CD14-positive monocyte (primary cell): ENCODE results near the gene LYRM4. TPM values are rescaled to one million over a fixed set of nuclear protein-coding genes. Genes with fewer than 3 reads are reported as not detected.

Source experiments
- DNase-seq, 3 donors: peaks; one replicate each; pipeline ENCODE4 v3.0.0-alpha.2; 2011 to 2022
- H2AFZ ChIP-seq: 2 replicates; pipeline ENCODE4 v1.6.0; 2012; ENCODE audit warnings: mild to moderate bottlenecking, low read depth, low read length, inconsistent platforms; ENCODE audit not compliant: insufficient read depth, poor library complexity, severe bottlenecking
- H3K27ac ChIP-seq, 2 donors: 1 replicate in 1 of 2; 2 replicates in 1 of 2; pipeline ENCODE4 v1.5.1; 2012 to 2013; ENCODE audit warnings: low read length in 2 of 2, control low read depth in 1 of 2, inconsistent platforms in 1 of 2, low read depth in 1 of 2, mild to moderate bottlenecking in 1 of 2
- H3K27me3 ChIP-seq, 2 donors: one replicate each; pipeline versions ENCODE4 v1.6.0 to v1.6.1; 2011 to 2013; ENCODE audit warnings: low read length in 2 of 2; ENCODE audit not compliant: control insufficient read depth in 2 of 2, insufficient read depth in 2 of 2
- H3K36me3 ChIP-seq, 2 donors: replicated peaks in 1 of 2; 1 replicate in 1 of 2; 2 replicates in 1 of 2; pipeline versions ENCODE4 v1.5.1 to v1.6.1; 2012 to 2013; ENCODE audit warnings: low read length in 2 of 2, control low read depth in 1 of 2, inconsistent platforms in 1 of 2, mild to moderate bottlenecking in 1 of 2; ENCODE audit not compliant: insufficient read depth in 2 of 2, control insufficient read depth in 1 of 2
- H3K4me1 ChIP-seq, 2 donors: 1 replicate in 1 of 2; 2 replicates in 1 of 2; pipeline versions ENCODE4 v1.5.1 to v1.6.1; 2012 to 2013; ENCODE audit warnings: low read length in 2 of 2, control low read depth in 1 of 2, inconsistent platforms in 1 of 2, mild to moderate bottlenecking in 1 of 2, moderate library complexity in 1 of 2; ENCODE audit not compliant: insufficient read depth in 2 of 2, control insufficient read depth in 1 of 2
- H3K4me2 ChIP-seq: replicated peaks from 2 replicates; pipeline ENCODE3; 2012; ENCODE audit warnings: low read length, moderate library complexity, mild to moderate bottlenecking; ENCODE audit not compliant: poor library complexity, severe bottlenecking; ENCODE audit errors: extremely low read depth
- H3K4me3 ChIP-seq, 3 experiments: fragments of 200-600 bp in 1 of 3; sonication (generic) in 1 of 3; replicated peaks in 1 of 3; 1 replicate in 2 of 3; 2 replicates in 1 of 3; pipeline ENCODE4 v1.5.1; 2011 to 2013; ENCODE audit warnings: low read length in 3 of 3, mild to moderate bottlenecking in 3 of 3, control low read depth in 2 of 3, low read depth in 2 of 3, inconsistent platforms in 1 of 3, moderate library complexity in 1 of 3
- H3K79me2 ChIP-seq: 2 replicates; pipeline ENCODE4 v1.6.0; 2012; ENCODE audit warnings: mild to moderate bottlenecking, control low read depth, inconsistent platforms, low read length, moderate library complexity; ENCODE audit not compliant: insufficient read depth
- H3K9ac ChIP-seq: 2 replicates; pipeline ENCODE4 v1.6.0; 2017; ENCODE audit warnings: low read length, mild to moderate bottlenecking; ENCODE audit not compliant: insufficient read depth, poor library complexity, severe bottlenecking
- H3K9me3 ChIP-seq, 2 donors: replicated peaks in 1 of 2; 1 replicate in 1 of 2; 2 replicates in 1 of 2; pipeline versions ENCODE4 v1.5.1 to v1.6.1; 2012 to 2013; ENCODE audit warnings: low read length in 2 of 2, control low read depth in 1 of 2; ENCODE audit not compliant: control insufficient read depth in 1 of 2, insufficient read depth in 1 of 2
- H4K20me1 ChIP-seq: 2 replicates; pipeline ENCODE4 v1.6.0; 2012; ENCODE audit warnings: mild to moderate bottlenecking, low read length, control low read depth, moderate library complexity; ENCODE audit not compliant: insufficient read depth
- H3K27ac Mint-ChIP-seq, 7 donors: one replicate each; pipeline ENCODE4 v1.8.0; 2020; ENCODE audit warnings: mild to moderate bottlenecking in 7 of 7, mixed read lengths in 7 of 7, moderate library complexity in 6 of 7, inconsistent platforms in 2 of 7
- H3K27me3 Mint-ChIP-seq, 3 donors: one replicate each; pipeline ENCODE4 v1.8.0; 2021 to 2022; ENCODE audit warnings: low read depth in 3 of 3, mild to moderate bottlenecking in 3 of 3, mixed read lengths in 3 of 3, moderate library complexity in 3 of 3, inconsistent platforms in 1 of 3
- H3K36me3 Mint-ChIP-seq, 2 donors: one replicate each; pipeline ENCODE4 v1.8.0; 2020; ENCODE audit warnings: mixed read lengths in 2 of 2, inconsistent platforms in 1 of 2, mild to moderate bottlenecking in 1 of 2
- H3K4me1 Mint-ChIP-seq: one replicate; pipeline ENCODE4 v1.8.0; 2020; ENCODE audit warnings: mild to moderate bottlenecking, mixed read lengths
- H3K4me3 Mint-ChIP-seq, 2 donors: one replicate each; pipeline ENCODE4 v1.8.0; 2020; ENCODE audit warnings: mild to moderate bottlenecking in 2 of 2, mixed read lengths in 2 of 2, moderate library complexity in 1 of 2
- H3K9me3 Mint-ChIP-seq, 7 donors: one replicate each; pipeline ENCODE4 v1.8.0; 2020 to 2022; ENCODE audit warnings: mixed read lengths in 7 of 7, mild to moderate bottlenecking in 6 of 7, moderate library complexity in 6 of 7, inconsistent platforms in 2 of 7
- CTCF ChIP-seq: fragments of 200-600 bp; IDR thresholded peaks from one replicate; pipeline ENCODE4 v1.8.0; 2022; ENCODE audit warnings: antibody characterized with exemption, mild to moderate bottlenecking
- WGBS: methylation state at CpG from one replicate; pipeline ENCODE4 v1.1.5; 2013; ENCODE audit warnings: missing lambda C conversion rate; ENCODE audit not compliant: insufficient coverage; 5-methylcytosine and 5-hydroxymethylcytosine counted together
- intact Hi-C, 2 donors: fragments of 100-400 bp; cut with micrococcal nuclease; formaldehyde crosslinking; loops; one replicate each; pipeline versions ENCODE4 v1.15.0 to v1.15.1; 2023
- polyA plus RNA-seq, 3 donors: library from polyadenylated mRNA; depleted of rRNA in 1 of 3; unstranded in 2 of 3; stranded (reverse) in 1 of 3; fragments of 300-500 nt in 2 of 3; fragments of >200 nt in 1 of 3; fragmentation: Illumina TruSeq in 2 of 3; gene quantifications; 1 replicate in 2 of 3; 2 replicates in 1 of 3; pipeline ENCODE4 v1.2.3, GENCODE V29; 2012 to 2021

LYRM4 gene
- polyA plus RNA-seq, 3 donors, result 13.7 to 19.6 (median 18.1) TPM

- H3K4me2 ChIP-seq, result no peak overlapping the region
- Mint-ChIP-seq H3K4me1 (peaks cover 1% of the 10 kb centered on the region), H3K4me3 (no peak overlapping the region), H3K27me3 (no peaks in the 10 kb centered on the region), H3K36me3 (no peaks in the 10 kb centered on the region), H3K27ac (no peak overlapping the region), H3K9me3 (no peaks in the 10 kb centered on the region)
- no peak overlapping the region for H2AFZ ChIP-seq
- no peak for TF ChIP-seq CTCF
- intact Hi-C loops, result no loop called here
- no peaks in the 10 kb centered on the region for H3K27me3 ChIP-seq
- WGBS, result 47% methylated on average over 5 of the region's 9 CpGs
- no peaks in the 10 kb centered on the region for H3K79me2 ChIP-seq
- H4K20me1 ChIP-seq, result no peaks in the 10 kb centered on the region
- no peaks in the 10 kb centered on the region for H3K9me3 ChIP-seq
- no peak overlapping the region for H3K4me3 ChIP-seq
- no peak for DNase-seq
- H3K9ac ChIP-seq, result no peak overlapping the region
- H3K27ac ChIP-seq, result no peak overlapping the region
- H3K36me3 ChIP-seq, result no peaks in the 10 kb centered on the region
- H3K4me1 ChIP-seq, result no peaks in the 10 kb centered on the region
These were observed 109.3 kb downstream of the LYRM4 start for GRCh38 chr6:5151360-5151954.

- no peaks in the 10 kb centered on the region for H3K9me3 Mint-ChIP-seq
- no peaks in the 10 kb centered on the region for H4K20me1 ChIP-seq
- DNase-seq, result no peak
- no peaks in the 10 kb centered on the region for H3K36me3 Mint-ChIP-seq
- no peak overlapping the region for H3K9ac ChIP-seq
- H3K36me3 ChIP-seq, result no peaks in the 10 kb centered on the region
- H2AFZ ChIP-seq, result no peak overlapping the region
- intact Hi-C loops, result no loop called here
- no peaks in the 10 kb centered on the region for H3K27me3 ChIP-seq
- no peaks in the 10 kb centered on the region for H3K27me3 Mint-ChIP-seq
- H3K9me3 ChIP-seq, result no peaks in the 10 kb centered on the region
- H3K27ac Mint-ChIP-seq, result no peak overlapping the region
- H3K4me3 ChIP-seq, result no peak overlapping the region
- no peak for TF ChIP-seq CTCF
- no peak overlapping the region for H3K4me3 Mint-ChIP-seq
- H3K79me2 ChIP-seq, result no peaks in the 10 kb centered on the region
- 100% methylated on average over 1 of the region's 3 CpGs for WGBS
- H3K27ac ChIP-seq, result no peak overlapping the region
- no peak overlapping the region for H3K4me2 ChIP-seq
- peaks cover 1% of the 10 kb centered on the region for H3K4me1 Mint-ChIP-seq
- no peaks in the 10 kb centered on the region for H3K4me1 ChIP-seq
These were observed 110.1 kb downstream of the LYRM4 start for GRCh38 chr6:5150551-5151075.
